Lung (tissue), 12 donors: ENCODE data around the gene DDTL. TPM values are rescaled to one million over a fixed set of nuclear protein-coding genes. Genes with fewer than 3 reads are reported as not detected.

Source experiments
- ATAC-seq: fragments of 200-7000 bp; cut with Tn5 transposase; one replicate; pipeline ENCODE4 v1.9.1; 2020; ENCODE audit warnings: moderate number of reproducible peaks; ENCODE audit not compliant: insufficient read depth, low FRiP score
- DNase-seq, 3 donors: peaks; one replicate each; pipeline ENCODE4 v3.0.0-alpha.2; 2013 to 2017
- H3K27ac ChIP-seq, 2 donors: one replicate each; pipeline ENCODE4 v1.5.1; 2013; ENCODE audit warnings: mild to moderate bottlenecking in 2 of 2, moderate library complexity in 2 of 2, control low read depth in 1 of 2, inconsistent platforms in 1 of 2, low read depth in 1 of 2, low read length in 1 of 2
- H3K27me3 ChIP-seq, 3 donors: one replicate each; pipeline ENCODE4 v1.5.1; 2013; ENCODE audit warnings: low read length in 2 of 3; ENCODE audit not compliant: control insufficient read depth in 3 of 3, insufficient read depth in 3 of 3
- H3K36me3 ChIP-seq, 4 donors: one replicate each; pipeline ENCODE4 v1.5.1; 2013; ENCODE audit warnings: low read length in 4 of 4, mild to moderate bottlenecking in 1 of 4, moderate library complexity in 1 of 4; ENCODE audit not compliant: control insufficient read depth in 4 of 4, insufficient read depth in 4 of 4
- H3K4me1 ChIP-seq, 5 donors: one replicate each; pipeline ENCODE4 v1.5.1; 2013; ENCODE audit warnings: low read length in 5 of 5, mild to moderate bottlenecking in 2 of 5, moderate library complexity in 1 of 5; ENCODE audit not compliant: control insufficient read depth in 5 of 5, insufficient read depth in 5 of 5
- H3K4me3 ChIP-seq: one replicate; pipeline ENCODE4 v1.5.1; 2013; ENCODE audit warnings: mild to moderate bottlenecking, control low read depth, moderate library complexity
- H3K9ac ChIP-seq, 2 donors: one replicate each; pipeline ENCODE4 v1.5.1; 2013; ENCODE audit warnings: low read length in 2 of 2, control low read depth in 1 of 2; ENCODE audit not compliant: insufficient read depth in 1 of 2
- H3K9me3 ChIP-seq, 4 donors: one replicate each; pipeline ENCODE4 v1.5.1; 2013; ENCODE audit warnings: low read length in 3 of 4, mild to moderate bottlenecking in 1 of 4, moderate library complexity in 1 of 4; ENCODE audit not compliant: control insufficient read depth in 4 of 4, insufficient read depth in 3 of 4
- WGBS, 2 donors: extraction: QIAGEN DNeasy Blood & Tissue Kit; methylation state at CpG; one replicate each; pipeline ENCODE4 v1.1.7; 2013; 5-methylcytosine and 5-hydroxymethylcytosine counted together
- polyA plus RNA-seq, 2 donors: library from polyadenylated mRNA; stranded (reverse); fragments of 200-250 nt; gene quantifications; one replicate each; pipeline ENCODE4 v1.2.1, GENCODE V29; 2013
- total RNA-seq, 2 donors: library from RNA; depleted of rRNA in 1 of 2; stranded (reverse); fragments of >200 nt in 1 of 2; gene quantifications; one replicate each; pipeline ENCODE4 v1.2.1, GENCODE V29; 2014 to 2021
- TF ChIP-seq, protein P1 (sequence below): IDR thresholded peaks from 2 replicates; pipeline ENCODE4 v1.5.1; 2012; ENCODE audit warnings: mild to moderate bottlenecking; ENCODE audit errors: control extremely low read depth, extremely low read depth
- donor health status: control.
- donor health status: control.
- donor health status: Bipolar disorder and iron deficiency.
- donor health status: healthy.
- donor health status: DM: yes; HTN: yes; CAD: no.

The DDTL gene
- total and polyA plus RNA-seq, 4 donors = 0.37 to 4.4 (median 2.4) TPM

DNA sequence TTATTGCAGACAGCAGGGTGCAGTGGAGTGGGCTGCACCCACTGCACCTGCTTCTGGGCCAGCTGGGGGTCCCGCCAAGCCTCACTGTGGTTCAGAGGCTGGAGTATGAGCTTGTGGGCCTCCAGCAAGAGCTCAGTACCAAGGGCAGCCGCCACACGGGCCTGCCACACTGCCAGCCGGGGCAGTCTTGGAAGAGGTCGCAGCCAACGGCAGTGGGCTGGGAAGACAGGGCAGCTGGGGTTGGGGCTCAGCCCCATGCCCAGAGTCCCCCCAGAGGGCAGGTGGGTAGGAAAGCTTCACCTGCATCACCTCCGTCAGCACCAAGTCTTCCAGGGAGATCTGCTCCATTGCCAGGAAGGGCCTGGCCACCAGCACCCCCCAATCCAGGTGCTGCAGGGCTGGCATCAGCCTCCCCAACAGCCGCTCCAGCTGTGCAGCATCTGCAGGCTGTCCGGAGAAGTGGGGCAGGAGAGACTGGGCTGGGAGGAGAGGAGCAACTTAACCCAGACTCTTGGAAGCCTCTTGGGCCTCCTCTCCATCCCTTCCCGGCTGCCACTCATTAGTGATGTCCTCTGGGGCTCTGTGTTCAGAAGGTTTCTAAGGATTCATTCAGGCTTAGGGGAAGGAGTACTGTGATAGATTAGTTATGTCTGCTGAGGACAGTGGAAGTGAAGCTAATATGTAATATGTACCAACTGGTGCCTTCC, 39.7 kb downstream of the DDTL start:
- WGBS, 2 donors = 74 to 96% methylated on average over 10 of the region's 10 CpGs
- DNase-seq (no peak), ATAC-seq (no peak)
- no peaks in the 10 kb centered on the region for H3K9me3 ChIP-seq
- no peaks in the 10 kb centered on the region for H3K27me3 ChIP-seq
- no peak overlapping the region for H3K27ac ChIP-seq
- H3K4me3 ChIP-seq = no peak overlapping the region
- H3K9ac ChIP-seq = no peak overlapping the region
- TF ChIP-seq, protein P1, sequence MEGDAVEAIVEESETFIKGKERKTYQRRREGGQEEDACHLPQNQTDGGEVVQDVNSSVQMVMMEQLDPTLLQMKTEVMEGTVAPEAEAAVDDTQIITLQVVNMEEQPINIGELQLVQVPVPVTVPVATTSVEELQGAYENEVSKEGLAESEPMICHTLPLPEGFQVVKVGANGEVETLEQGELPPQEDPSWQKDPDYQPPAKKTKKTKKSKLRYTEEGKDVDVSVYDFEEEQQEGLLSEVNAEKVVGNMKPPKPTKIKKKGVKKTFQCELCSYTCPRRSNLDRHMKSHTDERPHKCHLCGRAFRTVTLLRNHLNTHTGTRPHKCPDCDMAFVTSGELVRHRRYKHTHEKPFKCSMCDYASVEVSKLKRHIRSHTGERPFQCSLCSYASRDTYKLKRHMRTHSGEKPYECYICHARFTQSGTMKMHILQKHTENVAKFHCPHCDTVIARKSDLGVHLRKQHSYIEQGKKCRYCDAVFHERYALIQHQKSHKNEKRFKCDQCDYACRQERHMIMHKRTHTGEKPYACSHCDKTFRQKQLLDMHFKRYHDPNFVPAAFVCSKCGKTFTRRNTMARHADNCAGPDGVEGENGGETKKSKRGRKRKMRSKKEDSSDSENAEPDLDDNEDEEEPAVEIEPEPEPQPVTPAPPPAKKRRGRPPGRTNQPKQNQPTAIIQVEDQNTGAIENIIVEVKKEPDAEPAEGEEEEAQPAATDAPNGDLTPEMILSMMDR = no peak
- no peaks in the 10 kb centered on the region for H3K36me3 ChIP-seq
- H3K4me1 ChIP-seq = no peaks in the 10 kb centered on the region

DNA sequence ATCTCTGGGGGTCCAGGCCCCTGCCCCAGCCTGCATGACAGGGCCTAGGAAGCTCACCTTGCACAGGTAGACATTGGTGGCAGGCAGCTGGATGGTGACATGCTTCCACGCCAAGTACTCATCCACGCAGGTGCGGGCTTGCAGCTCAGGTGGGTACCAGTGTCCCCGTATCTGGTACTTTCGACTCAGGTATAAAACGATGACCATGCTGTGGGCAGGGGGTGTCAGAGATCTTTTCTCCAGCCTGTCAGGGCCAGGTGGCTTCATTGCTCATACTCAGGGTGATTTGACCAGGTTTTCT, 40.2 kb downstream of the DDTL start:
- H3K36me3 ChIP-seq = no peaks in the 10 kb centered on the region
- H3K9me3 ChIP-seq = no peaks in the 10 kb centered on the region
- no peak overlapping the region for H3K27ac ChIP-seq
- ATAC-seq (no peak), DNase-seq (no peak)
- H3K9ac ChIP-seq = no peak overlapping the region
- WGBS, 2 donors = 84 to 98% methylated on average over 6 of the region's 6 CpGs
- no peaks in the 10 kb centered on the region for H3K4me1 ChIP-seq
- H3K27me3 ChIP-seq = no peaks in the 10 kb centered on the region
- H3K4me3 ChIP-seq = no peak overlapping the region
- TF ChIP-seq, protein P1 = no peak

DNA sequence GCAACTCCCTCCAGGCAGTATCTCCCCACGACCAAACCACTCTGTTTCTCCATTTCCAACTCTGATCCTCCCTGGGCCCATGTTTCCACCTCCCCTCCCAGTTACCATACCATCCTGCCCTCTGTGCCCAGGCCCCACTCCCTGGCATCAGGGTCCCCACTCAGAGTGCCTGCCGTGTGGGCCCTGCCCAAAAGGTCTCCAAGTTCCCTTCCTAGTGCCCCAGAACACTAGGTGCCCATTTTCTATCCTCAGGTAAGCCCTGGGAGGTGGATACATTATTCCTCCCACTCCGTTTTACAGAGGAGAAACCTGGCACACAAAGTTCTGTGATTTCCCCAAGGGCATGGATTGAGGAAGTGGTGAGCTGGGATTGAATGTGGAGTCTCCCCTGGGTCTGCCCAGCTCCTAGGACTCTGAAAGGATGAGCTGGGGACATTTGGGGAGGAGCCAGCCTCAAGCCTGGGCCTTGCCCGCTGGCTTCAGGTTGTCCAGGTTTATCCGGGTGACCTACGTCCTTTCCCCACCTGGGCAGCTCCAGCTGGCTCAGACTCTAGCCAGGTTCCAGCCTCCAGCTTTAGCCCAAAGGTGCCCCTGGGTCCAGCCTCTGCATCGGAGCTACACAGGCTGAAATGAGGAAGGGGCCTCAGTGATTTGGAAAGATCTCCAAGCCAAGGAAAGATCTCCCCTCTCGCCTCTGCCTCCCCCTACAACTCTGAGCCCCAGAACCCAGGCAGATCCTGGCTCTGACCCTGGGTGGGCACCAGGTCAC, 40.7 kb downstream of the DDTL start:
- WGBS, 2 donors = 83 to 87% methylated on average over 8 of the region's 8 CpGs
- no peak for ATAC-seq

More for the DNA sequence above, 40.7 kb downstream of the DDTL start:
- TF ChIP-seq, protein P1 = no peak
- Histone ChIP-seq H3K9ac (no peak overlapping the region), H3K27me3 (no peaks in the 10 kb centered on the region), H3K4me1 (peaks cover 0 to 4% (median 0%) of the 10 kb centered on the region in 5 donors), H3K4me3 (no peak overlapping the region), H3K36me3 (no peaks in the 10 kb centered on the region), H3K27ac (no peak overlapping the region), H3K9me3 (no peaks in the 10 kb centered on the region)
- no peak for DNase-seq
